Lower leg skin (tissue), 3 donors: Measurements from ENCODE around the gene NPHP3.

Source experiments
- CTCF ChIP-seq, 3 donors: fragments of 450-650 bp; IDR thresholded peaks; one replicate each; pipeline ENCODE4 v1.5.1; 2016; ENCODE audit warnings: antibody characterized with exemption in 3 of 3, mild to moderate bottlenecking in 3 of 3, moderate library complexity in 2 of 3
- POLR2A ChIP-seq, 2 donors: fragments of 450-650 bp; IDR thresholded peaks; one replicate each; pipeline ENCODE4 v1.6.1; 2016 to 2017; ENCODE audit warnings: antibody characterized with exemption in 2 of 2, mild to moderate bottlenecking in 1 of 2, moderate library complexity in 1 of 2

GRCh38 chr3:132638706-132639105, 83.5 kb downstream of the NPHP3 start:
- TF ChIP-seq CTCF (IDR thresholded peaks at IDR 0.05) (no peak), POLR2A (IDR thresholded peaks at IDR 0.05) (no peak)
